Bronchial epithelial cell (primary cell): ENCODE data around the gene PIGR. TPM values are rescaled to one million over a fixed set of nuclear protein-coding genes. Genes with fewer than 3 reads are reported as not detected.

ENCODE experiments used
- DNase-seq: peaks from one replicate; pipeline ENCODE4 v3.0.0-alpha.2; 2010; ENCODE audit warnings: low read depth
- FAIRE-seq: peaks from 2 replicates; lab custom pipeline; 2011; peaks lifted over from hg19 to GRCh38; lab: Jason Lieb, UNC
- H3K27me3 ChIP-seq: 2 replicates; pipeline ENCODE4 v1.5.1; 2011; ENCODE audit warnings: low read length; ENCODE audit not compliant: control insufficient read depth, insufficient read depth
- H3K36me3 ChIP-seq: 2 replicates; pipeline ENCODE4 v1.5.1; 2011; ENCODE audit warnings: low read length; ENCODE audit not compliant: control insufficient read depth, insufficient read depth
- H3K4me3 ChIP-seq: 2 replicates; pipeline ENCODE4 v1.5.1; 2011; ENCODE audit warnings: mild to moderate bottlenecking, low read depth, low read length, control low read depth
- CTCF ChIP-seq: IDR thresholded peaks from 2 replicates; pipeline ENCODE4 v1.5.1; 2011; ENCODE audit warnings: mild to moderate bottlenecking, moderate library complexity, low read length, control low read depth, inconsistent platforms; ENCODE audit not compliant: insufficient read depth, severe bottlenecking
- total RNA-seq: library from RNA; depleted of rRNA; stranded (reverse); fragments of >200 nt; gene quantifications from 2 replicates; pipeline ENCODE4 v1.2.1, GENCODE V29; 2014

PIGR gene
- total RNA-seq, 1 donor from 2014 or later = under 0.01 TPM

GRCh38 chr1:206922524-206922923 is 23.7 kb downstream of the PIGR start:
- H3K4me3 ChIP-seq = no peak overlapping the region
- no peak for FAIRE-seq

GRCh38 chr1:206921772-206922265 is 24.4 kb downstream of the PIGR start, which contains the start of gene FCMR:
Gene FCMR (minus strand): TSS chr1:206921941. CDS start chr1:206921854, 87 bp downstream.
- Histone ChIP-seq H3K27me3 (no peaks in the 10 kb centered on the region), H3K36me3 (no peaks in the 10 kb centered on the region), H3K4me3 (no peak within 1 kb of the TSS)
- FAIRE-seq (no peak), DNase-seq (peak; percentile 54)
- TF ChIP-seq CTCF = no peak

More at GRCh38 chr1:206922524-206922923, 23.7 kb downstream of the PIGR start:
- no peak for DNase-seq
- Histone ChIP-seq H3K27me3 (no peaks in the 10 kb centered on the region), H3K36me3 (no peaks in the 10 kb centered on the region)
- no peak for TF ChIP-seq CTCF

DNA sequence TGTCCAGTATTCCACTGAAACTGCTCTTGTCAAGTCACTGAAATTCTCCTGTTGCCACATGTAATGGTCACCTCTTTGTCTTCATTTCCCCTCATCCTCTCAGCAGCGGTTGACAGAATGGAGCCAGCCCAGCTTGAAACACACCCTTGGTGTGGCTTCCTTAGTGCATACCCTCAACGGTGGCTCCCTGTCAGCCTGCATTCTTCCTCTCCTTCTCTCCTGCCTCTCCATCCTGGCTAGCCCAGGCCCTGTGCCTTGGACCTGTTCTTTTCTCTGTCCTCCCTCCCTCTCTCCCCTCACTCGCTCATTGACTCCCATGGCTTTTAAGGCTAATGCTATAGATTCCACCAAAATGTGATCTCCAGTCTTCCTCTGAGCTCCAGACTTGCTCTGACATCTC is 28.2 kb downstream of the PIGR start:
- DNase-seq (no peak), FAIRE-seq (no peak)
- H3K36me3 ChIP-seq = no peaks in the 10 kb centered on the region
- H3K27me3 ChIP-seq = no peaks in the 10 kb centered on the region
- no peak overlapping the region for H3K4me3 ChIP-seq
- no peak for TF ChIP-seq CTCF

- no peaks in the 10 kb centered on the region for H3K27me3 ChIP-seq
- H3K4me3 ChIP-seq = no peak overlapping the region
- FAIRE-seq (no peak), DNase-seq (no peak)
- no peak for TF ChIP-seq CTCF
- no peaks in the 10 kb centered on the region for H3K36me3 ChIP-seq
Measured at GRCh38 chr1:206916000-206916709, 30.1 kb downstream of the PIGR start.

DNA sequence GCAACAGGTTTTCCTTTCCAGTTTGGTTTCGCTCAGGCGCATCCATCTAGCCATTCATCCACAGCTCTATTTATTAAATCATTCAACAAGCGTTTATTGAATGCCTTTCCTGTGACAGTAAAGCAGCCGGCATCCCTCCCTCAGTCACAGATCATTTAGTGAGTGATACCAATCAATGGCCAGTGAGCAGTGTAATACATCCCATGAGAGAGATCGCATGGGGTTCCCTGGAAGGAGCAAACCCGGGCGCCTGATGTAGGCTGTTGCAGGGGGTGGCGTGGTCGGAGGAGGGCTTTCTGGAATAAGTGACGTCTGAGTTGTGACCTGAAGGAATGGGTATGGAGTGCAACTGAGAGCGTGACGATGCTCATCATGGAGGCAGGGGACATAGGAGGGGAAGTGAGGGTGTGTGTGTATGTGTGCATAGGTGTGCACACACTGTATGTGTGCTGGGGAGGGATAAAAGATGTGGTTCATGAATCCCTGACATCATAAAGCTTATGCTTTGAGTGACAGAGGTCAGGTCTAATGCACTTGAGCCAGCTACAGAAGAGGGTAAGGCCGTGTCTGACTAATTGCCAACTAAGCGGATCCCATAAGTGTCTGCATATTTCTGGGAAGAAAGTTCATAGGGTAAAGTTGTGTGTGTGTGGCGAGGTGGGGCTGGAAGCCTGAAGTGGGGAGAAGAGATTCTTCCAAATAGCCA is 31.1 kb downstream of the PIGR start:
- Histone ChIP-seq H3K4me3 (no peak overlapping the region), H3K36me3 (no peaks in the 10 kb centered on the region), H3K27me3 (no peaks in the 10 kb centered on the region)
- no peak for TF ChIP-seq CTCF
- DNase-seq (no peak), FAIRE-seq (no peak)
